DOHH2 (cell line): ENCODE measurements around the gene FZD7.

Source experiments
- H3F3A ChIP-seq: fragments of 200-600 bp; sonication (generic), shearing (Covaris generic); 2 replicates; pipeline ENCODE4 v1.6.0; 2016; ENCODE audit warnings: antibody characterized with exemption, mild to moderate bottlenecking; ENCODE audit not compliant: control insufficient read depth, insufficient read depth
- H3K27ac ChIP-seq: fragments of 200-600 bp; sonication (generic); 2 replicates; pipeline ENCODE4 v1.5.1; 2014; ENCODE audit warnings: low read depth, mild to moderate bottlenecking, low read length, moderate library complexity
- H3K27me3 ChIP-seq: fragments of 200-600 bp; sonication (generic); 2 replicates; pipeline ENCODE4 v1.6.1; 2014; ENCODE audit warnings: mild to moderate bottlenecking, low read length, mixed read lengths; ENCODE audit not compliant: control insufficient read depth
- H3K36me3 ChIP-seq: fragments of 200-600 bp; sonication (generic); 2 replicates; pipeline ENCODE4 v1.6.1; 2014; ENCODE audit warnings: mild to moderate bottlenecking, low read length, moderate library complexity, mixed read lengths; ENCODE audit not compliant: control insufficient read depth
- H3K4me1 ChIP-seq: fragments of 200-600 bp; sonication (generic); 2 replicates; pipeline ENCODE4 v1.6.1; 2014; ENCODE audit warnings: mild to moderate bottlenecking, low read length, mixed read lengths; ENCODE audit not compliant: control insufficient read depth
- H3K4me2 ChIP-seq: fragments of 200-600 bp; sonication (generic); 2 replicates; pipeline ENCODE4 v1.6.0; 2014; ENCODE audit warnings: mild to moderate bottlenecking, low read length, moderate library complexity
- H3K4me3 ChIP-seq: fragments of 200-600 bp; sonication (generic); 2 replicates; pipeline ENCODE4 v1.5.1; 2014; ENCODE audit warnings: mild to moderate bottlenecking, low read length, mixed read lengths
- H3K79me2 ChIP-seq: fragments of 200-600 bp; sonication (generic); 2 replicates; pipeline ENCODE4 v1.6.1; 2014; ENCODE audit warnings: mild to moderate bottlenecking, low read length, mixed read lengths; ENCODE audit not compliant: control insufficient read depth
- H3K9me2 ChIP-seq: fragments of 200-600 bp; sonication (generic); replicated peaks from 2 replicates; pipeline ENCODE4 v1.6.1; 2014; ENCODE audit warnings: mild to moderate bottlenecking, low read length, mixed read lengths; ENCODE audit not compliant: control insufficient read depth
- H3K9me3 ChIP-seq: fragments of 200-600 bp; sonication (generic); 2 replicates; pipeline ENCODE4 v1.6.1; 2014; ENCODE audit warnings: antibody characterized with exemption, low read length, mixed read lengths; ENCODE audit not compliant: control insufficient read depth, insufficient read depth
- H4K20me1 ChIP-seq: fragments of 200-600 bp; sonication (generic); 2 replicates; pipeline ENCODE4 v1.6.0; 2014; ENCODE audit warnings: low read depth, mild to moderate bottlenecking, antibody characterized with exemption, low read length, moderate library complexity; ENCODE audit not compliant: control insufficient read depth, insufficient read depth
- EZH2phosphoT487 ChIP-seq: fragments of 200-600 bp; sonication (generic); IDR thresholded peaks from 2 replicates; pipeline ENCODE4 v1.6.1; 2017; ENCODE audit warnings: borderline replicate concordance, mild to moderate bottlenecking, antibody characterized with exemption, low read length, moderate library complexity, mixed read lengths
- TF ChIP-seq, protein P1 (sequence below): fragments of 200-600 bp; sonication (generic); IDR thresholded peaks from one replicate; pipeline ENCODE4 v1.5.1; 2014; ENCODE audit warnings: antibody characterized with exemption, mild to moderate bottlenecking, low read depth, low read length; ENCODE audit not compliant: poor library complexity, severe bottlenecking

Gene FZD7

DNA sequence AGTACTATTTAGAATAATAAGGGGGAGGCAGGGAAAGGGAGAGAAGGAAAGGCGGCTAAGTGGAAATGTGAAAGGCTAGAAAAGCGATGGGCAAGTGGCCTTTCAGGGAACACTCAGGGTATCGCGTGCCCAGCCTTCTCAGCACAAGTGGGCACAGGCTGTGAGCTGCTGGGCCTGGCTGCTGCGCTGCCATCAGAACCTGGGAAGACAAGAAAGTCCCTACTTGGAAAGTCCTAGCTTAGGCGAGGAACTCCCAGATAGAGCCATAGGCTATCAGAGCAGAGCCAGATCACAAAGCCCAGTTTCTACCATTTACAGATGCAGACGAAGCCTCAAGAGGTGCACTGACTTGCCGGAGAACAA, 9.8 kb upstream of the FZD7 start:
- Histone ChIP-seq H4K20me1 (no peaks in the 10 kb centered on the region), H3K4me3 (no peak overlapping the region), H3K36me3 (no peaks in the 10 kb centered on the region), H3F3A (no peaks in the 10 kb centered on the region), H3K79me2 (no peaks in the 10 kb centered on the region), H3K9me3 (no peaks in the 10 kb centered on the region), H3K4me2 (no peak overlapping the region), H3K9me2 (no peaks in the 10 kb centered on the region), H3K27ac (no peak overlapping the region), H3K27me3 (no peaks in the 10 kb centered on the region), H3K4me1 (no peaks in the 10 kb centered on the region)
- TF ChIP-seq, protein P1, sequence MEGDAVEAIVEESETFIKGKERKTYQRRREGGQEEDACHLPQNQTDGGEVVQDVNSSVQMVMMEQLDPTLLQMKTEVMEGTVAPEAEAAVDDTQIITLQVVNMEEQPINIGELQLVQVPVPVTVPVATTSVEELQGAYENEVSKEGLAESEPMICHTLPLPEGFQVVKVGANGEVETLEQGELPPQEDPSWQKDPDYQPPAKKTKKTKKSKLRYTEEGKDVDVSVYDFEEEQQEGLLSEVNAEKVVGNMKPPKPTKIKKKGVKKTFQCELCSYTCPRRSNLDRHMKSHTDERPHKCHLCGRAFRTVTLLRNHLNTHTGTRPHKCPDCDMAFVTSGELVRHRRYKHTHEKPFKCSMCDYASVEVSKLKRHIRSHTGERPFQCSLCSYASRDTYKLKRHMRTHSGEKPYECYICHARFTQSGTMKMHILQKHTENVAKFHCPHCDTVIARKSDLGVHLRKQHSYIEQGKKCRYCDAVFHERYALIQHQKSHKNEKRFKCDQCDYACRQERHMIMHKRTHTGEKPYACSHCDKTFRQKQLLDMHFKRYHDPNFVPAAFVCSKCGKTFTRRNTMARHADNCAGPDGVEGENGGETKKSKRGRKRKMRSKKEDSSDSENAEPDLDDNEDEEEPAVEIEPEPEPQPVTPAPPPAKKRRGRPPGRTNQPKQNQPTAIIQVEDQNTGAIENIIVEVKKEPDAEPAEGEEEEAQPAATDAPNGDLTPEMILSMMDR = no peak
- TF ChIP-seq EZH2phosphoT487 = no peak

DNA sequence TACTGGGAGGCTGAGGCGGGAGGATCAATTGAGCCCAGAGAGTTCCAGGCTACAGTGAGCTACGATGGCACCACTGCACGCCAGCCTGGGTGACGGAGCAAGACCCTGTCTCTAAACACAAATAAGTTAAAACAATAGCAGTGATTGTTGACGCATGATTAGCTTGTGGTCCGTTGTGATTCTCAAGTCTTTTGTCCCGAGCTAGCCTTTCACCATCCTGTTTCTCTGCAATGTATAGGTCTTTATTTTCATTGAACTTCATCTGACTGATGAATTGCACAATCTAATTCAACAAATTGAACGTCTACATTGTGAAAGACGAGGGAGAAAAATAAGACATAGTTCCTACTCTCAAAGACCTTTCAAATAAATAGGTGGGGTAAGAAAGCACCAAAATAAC, 8.8 kb upstream of the FZD7 start:
- Histone ChIP-seq H3K27ac (no peak overlapping the region), H4K20me1 (no peaks in the 10 kb centered on the region), H3F3A (no peaks in the 10 kb centered on the region), H3K4me2 (no peak overlapping the region), H3K36me3 (no peaks in the 10 kb centered on the region), H3K9me2 (no peaks in the 10 kb centered on the region), H3K27me3 (peaks cover 6% of the 10 kb centered on the region; the same call in 1 of the 2 replicates), H3K4me1 (no peaks in the 10 kb centered on the region), H3K9me3 (no peaks in the 10 kb centered on the region), H3K79me2 (no peaks in the 10 kb centered on the region), H3K4me3 (no peak overlapping the region)
- no peak for TF ChIP-seq EZH2phosphoT487
- TF ChIP-seq, protein P1 = no peak

DNA sequence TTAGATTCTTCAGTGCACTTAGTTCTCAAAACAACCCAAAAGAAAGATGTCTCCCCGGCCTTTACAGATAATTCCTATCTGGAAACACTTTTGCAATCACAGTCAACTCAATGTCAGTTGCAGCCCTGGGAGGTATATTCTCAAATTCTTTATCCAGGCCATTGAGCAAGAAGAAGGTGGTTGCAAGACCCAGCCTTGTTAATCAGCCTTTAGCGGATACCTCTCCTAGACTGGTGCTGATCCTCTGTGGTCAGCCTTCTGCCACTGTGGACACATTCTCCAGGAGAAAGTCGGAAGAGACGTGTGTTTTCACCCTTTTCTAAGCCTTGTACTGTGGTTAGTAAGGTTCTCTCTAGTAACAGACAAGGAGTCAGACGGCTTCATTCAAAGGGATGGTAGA, 7.8 kb upstream of the FZD7 start:
- no peaks in the 10 kb centered on the region for H3K4me1 ChIP-seq
- H3K9me3 ChIP-seq = no peaks in the 10 kb centered on the region
- H3K36me3 ChIP-seq = no peaks in the 10 kb centered on the region
- no peak overlapping the region for H3K4me2 ChIP-seq
- H3K9me2 ChIP-seq = no peaks in the 10 kb centered on the region
- H4K20me1 ChIP-seq = no peaks in the 10 kb centered on the region
- H3K79me2 ChIP-seq = no peaks in the 10 kb centered on the region
- TF ChIP-seq, protein P1 = no peak
- no peak for TF ChIP-seq EZH2phosphoT487
- H3K27me3 ChIP-seq = peaks cover 13% of the 10 kb centered on the region
- H3F3A ChIP-seq = no peaks in the 10 kb centered on the region
- H3K27ac ChIP-seq = no peak overlapping the region
- H3K4me3 ChIP-seq = no peak overlapping the region

DNA sequence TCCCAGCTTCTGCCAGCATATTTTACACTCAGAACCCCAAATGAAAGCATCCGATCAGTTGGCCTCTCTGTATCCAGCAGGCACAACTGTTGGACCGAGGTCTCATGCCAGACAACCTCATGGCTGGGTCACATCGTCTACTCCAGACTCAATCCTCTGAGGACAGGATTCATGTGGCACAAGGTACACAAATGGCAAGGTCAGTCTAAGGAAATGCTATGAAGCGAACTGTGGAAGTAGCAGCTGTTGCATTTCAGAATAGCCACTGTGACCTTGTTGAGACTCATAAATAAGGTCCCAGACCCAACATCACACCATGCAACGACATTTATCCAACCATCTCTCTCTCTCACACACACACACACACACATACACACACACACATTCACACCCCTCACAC, 7.1 kb upstream of the FZD7 start:
- H3K4me1 ChIP-seq = no peaks in the 10 kb centered on the region
- no peaks in the 10 kb centered on the region for H3K9me2 ChIP-seq

More for the DNA sequence above, 7.1 kb upstream of the FZD7 start:
- H3K9me3 ChIP-seq = no peaks in the 10 kb centered on the region
- no peak overlapping the region for H3K27ac ChIP-seq
- no peak overlapping the region for H3K4me3 ChIP-seq
- no peak overlapping the region for H3K4me2 ChIP-seq
- H4K20me1 ChIP-seq = no peaks in the 10 kb centered on the region
- no peaks in the 10 kb centered on the region for H3F3A ChIP-seq
- TF ChIP-seq, protein P1 = no peak
- TF ChIP-seq EZH2phosphoT487 = no peak
- H3K79me2 ChIP-seq = no peaks in the 10 kb centered on the region
- H3K27me3 ChIP-seq = peaks cover 20% of the 10 kb centered on the region
- no peaks in the 10 kb centered on the region for H3K36me3 ChIP-seq
